Measurements from ENCODE around the gene MFN1. TPM values are rescaled to one million over a fixed set of nuclear protein-coding genes. Genes with fewer than 3 reads are reported as not detected.
A peak's percentile ranks its signal among the peaks of the same experiment; 100 is the strongest.

The MFN1 gene
- total RNA-seq, 2 experiments from 2014 or later = 24.4 to 30.4 TPM

DNA sequence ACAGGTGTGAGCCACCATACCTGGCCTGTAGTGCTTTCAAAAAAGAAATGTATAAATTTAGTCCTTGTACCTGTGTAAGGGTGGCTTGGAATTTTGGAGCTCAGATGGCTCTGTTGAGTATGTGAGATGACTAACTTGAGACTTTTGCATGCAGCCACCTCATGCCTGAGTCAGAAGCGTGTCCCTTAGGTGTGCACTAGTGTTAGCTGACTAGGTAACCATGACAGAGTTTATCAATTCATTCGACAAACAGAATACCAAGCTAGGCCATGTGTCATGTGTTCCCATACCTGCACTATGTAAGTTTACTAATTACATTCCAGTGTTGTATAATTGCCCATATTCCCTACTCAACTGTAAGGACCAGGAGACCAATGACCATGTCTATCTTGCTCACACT, 28.6 kb upstream of the MFN1 start:
- ATAC-seq = no peak
- no peaks in the 10 kb centered on the region for H3K36me3 Mint-ChIP-seq (ENCODE audit: low read depth)
- no peak overlapping the region for H3K27ac Mint-ChIP-seq
- ChIA-PET POLR2A (no interaction called here), CTCF (interaction anchor here (0.6 to 1.7 kb wide), 6 partner anchors 24 to 303 kb away, joined by 3 to 5 read pairs (median 3); no protein-coding TSS in a partner anchor)
- H3K4me3 Mint-ChIP-seq = no peak overlapping the region
- no peaks in the 10 kb centered on the region for H3K27me3 Mint-ChIP-seq
- intact Hi-C loops (cut with DNase I, micrococcal nuclease) = loop anchor here in 1 of 2 experiments (5.0 kb wide), 1 partner anchor 57 kb away; no protein-coding TSS in a partner anchor
- H3K4me1 Mint-ChIP-seq = peaks cover 12% of the 10 kb centered on the region
- peak; percentile 35 for DNase-seq
- H3K9me3 Mint-ChIP-seq (ENCODE audit: low read depth) = no peaks in the 10 kb centered on the region

DNA sequence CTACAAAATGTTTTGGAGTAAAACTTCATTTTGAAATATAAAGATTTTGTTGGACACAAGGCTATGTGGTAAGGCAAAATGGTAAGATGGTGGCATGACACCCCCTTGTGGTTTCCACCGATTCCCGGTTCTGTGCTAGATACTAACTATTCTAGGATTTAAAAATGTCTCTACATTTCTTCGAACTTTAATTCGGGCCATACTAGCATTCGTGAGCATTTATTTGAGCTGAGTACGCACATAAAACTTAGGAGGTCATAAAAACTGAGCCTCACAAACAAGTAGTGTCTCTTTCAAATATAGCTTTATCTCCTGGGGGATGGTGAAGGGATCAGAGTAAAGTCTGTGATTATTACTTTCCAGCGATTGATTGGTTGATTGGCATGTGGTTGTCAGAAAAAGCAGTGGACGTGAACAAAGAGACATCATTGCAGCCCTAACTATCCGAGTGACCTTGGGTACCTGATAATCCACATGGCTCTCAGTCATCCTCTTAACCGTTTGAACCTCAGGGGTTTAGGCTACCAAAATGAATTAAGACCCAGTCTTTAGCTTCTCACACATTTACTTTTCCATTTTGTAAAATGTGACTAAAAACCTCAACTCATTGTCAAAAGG, 25.7 kb upstream of the MFN1 start:
- peak overlapping the region; percentile 66 for H3K27ac Mint-ChIP-seq
- POLR2A ChIA-PET = interaction anchor here (0.6 kb wide), 1 partner anchor 25 kb away, joined by 5 read pairs; no protein-coding TSS in a partner anchor

DNA sequence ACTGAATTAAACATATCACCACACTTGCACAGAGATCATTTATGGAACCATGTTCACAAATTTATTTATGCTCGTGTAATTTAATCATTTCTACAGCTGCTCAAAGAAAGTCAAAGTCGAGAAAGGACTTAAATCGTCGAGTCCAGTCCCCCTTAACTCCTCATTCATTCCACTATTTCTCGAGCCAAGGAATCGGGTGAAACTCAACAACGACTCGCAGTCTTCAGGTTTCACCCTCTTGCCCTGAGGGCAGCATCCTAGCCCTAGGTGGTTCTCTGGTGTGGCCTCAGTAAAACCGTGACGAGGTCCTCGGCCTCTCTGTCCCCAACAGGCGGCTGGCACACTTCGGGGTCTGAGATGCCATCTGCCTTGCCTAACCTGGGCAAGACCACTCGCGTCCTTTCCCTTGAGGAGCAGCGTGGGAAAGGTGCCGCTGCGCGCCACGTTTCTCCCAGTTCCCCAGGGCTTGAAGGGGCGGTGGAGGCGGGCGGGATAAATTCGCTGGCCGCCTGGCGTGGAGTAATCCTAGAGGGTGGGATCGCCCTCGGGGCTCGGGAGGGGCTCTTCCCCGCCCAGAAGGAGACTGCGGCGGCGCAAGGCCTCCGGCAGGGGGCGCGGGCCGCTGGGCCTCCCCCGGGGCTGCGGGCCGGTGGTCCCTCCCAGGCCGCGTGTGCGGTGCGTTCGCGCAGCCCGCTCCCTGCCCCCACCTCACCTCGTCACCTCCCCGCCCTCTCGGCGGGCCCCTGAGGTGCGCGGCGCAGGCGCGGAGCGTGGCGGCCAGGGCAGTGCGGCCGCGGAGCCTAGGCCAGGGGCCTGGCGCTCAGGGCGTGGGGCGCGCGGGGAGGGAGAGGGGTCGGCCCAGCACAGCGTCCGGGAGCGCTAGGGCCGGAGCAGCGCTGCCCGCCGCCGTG, 25.0 kb upstream of the MFN1 start, which contains the start of gene ZNF639:
Gene ZNF639, plus strand, starts transcription at position 746 of the 911 bp plus-strand sequence. CDS start 5,263 bp downstream, outside the sequence.
- Mint-ChIP-seq H3K27ac (peak within 1 kb of the TSS; percentile 93), H3K4me3 (peak within 1 kb of the TSS; percentile 87), H3K4me1 (peaks cover 28% of the 10 kb centered on the region), H3K36me3 (ENCODE audit: low read depth) (peaks cover 16% of the 10 kb centered on the region), H3K9me3 (ENCODE audit: low read depth) (no peaks in the 10 kb centered on the region), H3K27me3 (no peaks in the 10 kb centered on the region)
- ChIA-PET CTCF (interaction anchor here (0.9 to 2.0 kb wide), 9 partner anchors 35 to 309 kb away, joined by 3 to 12 read pairs (median 5); partner anchors contain the start of gene PIK3CA), POLR2A (no interaction called here)
- peak; percentile 91 for DNase-seq
- intact Hi-C loops (cut with DNase I, micrococcal nuclease) = loop anchor here (1.0 to 2.0 kb wide), 9 partner anchors 25 to 307 kb away; partner anchors contain the start of genes MFN1 (in 2 of the 2), ZMAT3 (in 2 of the 2), ACTL6A (in 1 of the 2) and PIK3CA (in 1 of the 2)
- ATAC-seq = peak; percentile 78

More for the DNA sequence above, 25.7 kb upstream of the MFN1 start:
- Mint-ChIP-seq H3K4me3 (peak overlapping the region; percentile 87), H3K36me3 (ENCODE audit: low read depth) (peaks cover 14% of the 10 kb centered on the region), H3K9me3 (ENCODE audit: low read depth) (no peaks in the 10 kb centered on the region), H3K27me3 (no peaks in the 10 kb centered on the region), H3K4me1 (peaks cover 26% of the 10 kb centered on the region)
- DNase-seq (peak; percentile 45), ATAC-seq (no peak)
- intact Hi-C loops (cut with DNase I, micrococcal nuclease) = loop anchor here (1.0 to 2.0 kb wide), 6 partner anchors 59 to 306 kb away; partner anchors contain the start of genes ZMAT3 (in 2 of the 2) and PIK3CA (in 1 of the 2)
- CTCF ChIA-PET = interaction anchor here (0.7 to 2.0 kb wide), 14 partner anchors 11 to 308 kb away, joined by 3 to 12 read pairs (median 3); partner anchors contain the start of genes PIK3CA and ZMAT3

DNA sequence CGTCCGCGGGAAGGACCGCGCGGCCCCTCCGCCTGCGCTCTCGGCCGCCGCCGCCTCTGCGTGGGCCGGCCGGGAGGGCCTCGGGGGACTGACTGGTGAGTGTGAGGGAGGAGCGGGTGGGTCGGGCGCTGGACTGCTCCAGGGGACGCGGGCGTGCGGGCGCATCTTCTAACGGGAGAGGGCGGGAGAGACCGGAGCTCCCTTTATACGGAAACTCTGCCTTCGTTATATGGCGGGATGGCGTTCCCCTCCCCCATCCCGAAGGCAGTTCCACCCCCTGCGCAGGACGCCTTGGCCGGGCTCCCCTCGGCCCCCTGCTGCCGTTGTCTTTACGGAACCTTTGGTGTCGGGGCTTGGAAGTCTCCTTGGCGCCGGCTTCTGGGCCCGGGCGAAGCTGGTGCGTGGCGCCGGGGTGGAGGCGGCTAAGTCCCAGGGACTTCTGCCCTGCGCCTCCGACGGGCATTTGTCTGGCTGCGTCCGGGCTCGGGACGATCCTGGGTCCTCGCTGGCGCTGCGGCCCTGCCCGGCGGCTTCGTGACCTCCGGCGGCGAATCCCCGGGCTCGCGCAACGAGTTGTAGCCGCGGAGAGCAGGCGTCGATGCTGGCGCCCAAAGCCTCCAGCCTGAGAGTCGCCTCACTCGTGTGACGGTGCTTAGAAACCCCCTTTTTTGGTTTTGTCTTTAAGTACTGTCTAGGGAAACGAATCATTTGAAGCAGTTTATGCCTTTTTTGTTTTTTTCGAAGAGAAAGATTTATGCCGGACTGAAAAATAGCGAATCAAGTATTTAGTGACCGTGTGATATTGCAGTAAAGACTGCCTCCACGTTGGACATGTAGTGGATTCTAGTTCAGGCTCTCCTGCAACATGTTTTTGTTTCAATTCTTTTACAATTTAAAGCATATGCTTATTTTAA, 24.1 kb upstream of the MFN1 start:
- Mint-ChIP-seq H3K27ac (peak overlapping the region; percentile 93), H3K27me3 (no peaks in the 10 kb centered on the region), H3K4me3 (peak overlapping the region; percentile 87), H3K4me1 (peaks cover 30% of the 10 kb centered on the region), H3K9me3 (ENCODE audit: low read depth) (no peaks in the 10 kb centered on the region), H3K36me3 (ENCODE audit: low read depth) (peaks cover 18% of the 10 kb centered on the region)
- POLR2A ChIA-PET = interaction anchor here (0.6 to 1.4 kb wide), 3 partner anchors 62 to 239 kb away, joined by 3 to 6 read pairs (median 3); partner anchors contain the start of gene ACTL6A
- intact Hi-C loops (cut with DNase I, micrococcal nuclease) = loop anchor here (1.0 to 2.0 kb wide), 7 partner anchors 24 to 253 kb away; partner anchors contain the start of genes MFN1 (in 2 of the 2), ACTL6A (in 1 of the 2), PIK3CA (in 1 of the 2) and ZMAT3 (in 1 of the 2)
- CTCF ChIA-PET = interaction anchor here (1.1 to 1.9 kb wide), 2 partner anchors 239 to 308 kb away, joined by 5 to 7 read pairs; partner anchors contain the start of gene ACTL6A
- DNase-seq = peak; percentile 74
- ATAC-seq = peak; percentile 53

DNA sequence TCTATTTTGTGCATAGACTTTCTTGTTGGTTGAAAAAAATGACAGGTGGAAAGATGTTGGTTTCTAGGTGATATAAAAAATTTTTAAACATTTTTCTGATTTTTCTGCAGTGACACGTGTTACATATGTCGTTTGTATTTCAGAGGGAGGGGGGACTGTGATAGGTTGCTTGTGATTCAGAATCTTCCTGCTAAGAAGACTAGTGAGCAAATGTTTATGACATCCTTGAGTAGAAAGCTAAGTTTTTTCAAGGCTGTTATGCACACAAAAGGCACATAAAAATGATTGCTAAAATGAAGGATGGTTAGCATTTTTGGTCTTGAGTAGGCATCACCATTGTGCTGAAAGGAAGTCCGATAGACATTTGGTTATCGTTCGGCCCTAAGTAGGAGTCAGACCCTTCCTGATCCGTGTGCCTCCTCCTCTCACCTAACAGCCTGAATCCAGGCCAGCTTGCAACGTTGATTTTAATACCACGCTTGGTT, 23.2 kb upstream of the MFN1 start:
- peak overlapping the region; percentile 93 for H3K27ac Mint-ChIP-seq
- no peaks in the 10 kb centered on the region for H3K9me3 Mint-ChIP-seq (ENCODE audit: low read depth)
- peaks cover 30% of the 10 kb centered on the region for H3K4me1 Mint-ChIP-seq
- ChIA-PET POLR2A (interaction anchor here (0.6 to 1.4 kb wide), 2 partner anchors 175 to 238 kb away, joined by 3 to 6 read pairs; partner anchors contain the start of gene ACTL6A), CTCF (interaction anchor here (1.0 to 1.9 kb wide), 4 partner anchors 9 to 309 kb away, joined by 3 to 7 read pairs (median 4); partner anchors contain the start of gene ACTL6A)
- H3K27me3 Mint-ChIP-seq = no peaks in the 10 kb centered on the region
- DNase-seq (no peak), ATAC-seq (peak; percentile 27)
- H3K4me3 Mint-ChIP-seq = peak overlapping the region; percentile 87
- H3K36me3 Mint-ChIP-seq (ENCODE audit: low read depth) = peaks cover 18% of the 10 kb centered on the region
- intact Hi-C loops (cut with DNase I, micrococcal nuclease) = loop anchor here in 1 of 2 experiments (1.0 kb wide), 1 partner anchor 239 kb away; no protein-coding TSS in a partner anchor

DNA sequence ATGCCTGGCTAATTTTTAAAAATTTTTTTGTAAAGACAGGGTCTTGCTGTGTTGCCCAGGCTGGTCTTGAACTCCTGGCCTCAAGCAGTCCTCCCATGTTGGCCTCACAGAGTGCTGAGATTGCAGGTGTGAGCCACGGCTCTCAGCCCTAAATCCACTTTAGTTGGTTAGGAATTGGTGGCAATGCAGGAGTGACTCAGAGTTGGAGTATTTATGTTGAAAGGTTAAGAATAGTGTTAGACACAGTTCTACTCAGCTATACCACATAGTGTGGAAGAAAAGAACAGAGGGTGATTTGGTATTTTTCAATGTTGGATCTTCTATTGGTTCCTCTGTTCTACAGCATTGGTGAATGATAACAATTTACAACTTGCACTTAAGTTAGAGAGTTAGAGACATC, 17.1 kb upstream of the MFN1 start:
- H3K27ac Mint-ChIP-seq = peak overlapping the region; percentile 37
- DNase-seq = no peak
- no peaks in the 10 kb centered on the region for H3K27me3 Mint-ChIP-seq
- H3K4me1 Mint-ChIP-seq = peaks cover 10% of the 10 kb centered on the region
- ChIA-PET POLR2A (no interaction called here), CTCF (interaction anchor here (1.1 kb wide), 1 partner anchor 8 kb away, joined by 3 read pairs; no protein-coding TSS in a partner anchor)
- H3K9me3 Mint-ChIP-seq (ENCODE audit: low read depth) = no peaks in the 10 kb centered on the region
- no peak for ATAC-seq
- H3K36me3 Mint-ChIP-seq (ENCODE audit: low read depth) = peaks cover 42% of the 10 kb centered on the region
- intact Hi-C loops (cut with DNase I, micrococcal nuclease) = no loop called here
- H3K4me3 Mint-ChIP-seq = no peak overlapping the region

DNA sequence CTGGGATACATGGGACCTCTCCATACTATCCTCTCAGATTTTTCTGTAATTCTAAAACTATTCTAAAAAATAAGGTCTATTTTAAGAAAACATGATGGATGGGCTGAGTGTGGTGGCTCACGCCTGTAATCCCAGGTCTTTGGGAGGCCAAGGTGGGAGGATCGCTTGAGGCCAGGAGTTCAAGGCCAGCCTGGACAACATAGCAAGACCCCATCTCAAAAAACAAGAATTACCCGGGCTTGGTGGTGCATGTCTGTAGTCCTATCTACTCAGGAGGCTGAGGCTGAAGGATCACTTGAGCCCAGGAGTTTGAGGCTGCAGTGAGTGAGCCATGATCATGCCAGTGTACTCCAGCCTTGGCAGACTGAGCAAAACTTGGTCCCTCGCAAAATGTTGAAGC, 15.3 kb upstream of the MFN1 start:
- no peak for ATAC-seq
- no peaks in the 10 kb centered on the region for H3K27me3 Mint-ChIP-seq
- intact Hi-C loops (cut with DNase I, micrococcal nuclease) = no loop called here
- ChIA-PET CTCF (no interaction called here), POLR2A (no interaction called here)
- DNase-seq = no peak
- H3K4me3 Mint-ChIP-seq = no peak overlapping the region
- peaks cover 9% of the 10 kb centered on the region for H3K4me1 Mint-ChIP-seq
- H3K9me3 Mint-ChIP-seq (ENCODE audit: low read depth) = no peaks in the 10 kb centered on the region
- H3K27ac Mint-ChIP-seq = no peak overlapping the region
- peaks cover 53% of the 10 kb centered on the region for H3K36me3 Mint-ChIP-seq (ENCODE audit: low read depth)

DNA sequence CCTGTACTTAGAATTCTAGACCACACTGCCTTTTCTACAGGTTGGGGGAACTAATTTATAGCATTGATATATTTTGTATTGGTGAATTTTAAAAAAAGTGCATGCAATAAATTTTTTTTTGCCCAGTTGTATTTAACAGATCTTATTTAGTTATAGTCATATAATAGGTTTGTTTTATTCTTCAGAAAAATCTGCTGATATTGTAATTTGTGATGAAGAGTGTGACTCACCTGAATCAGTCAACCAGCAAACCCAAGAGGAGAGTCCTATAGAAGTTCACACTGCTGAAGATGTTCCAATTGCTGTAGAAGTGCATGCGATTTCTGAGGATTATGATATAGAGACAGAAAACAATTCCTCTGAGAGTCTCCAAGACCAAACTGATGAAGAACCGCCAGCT, 14.4 kb upstream of the MFN1 start:
- no peaks in the 10 kb centered on the region for H3K9me3 Mint-ChIP-seq (ENCODE audit: low read depth)
- ATAC-seq (no peak), DNase-seq (no peak)
- no peak overlapping the region for H3K4me3 Mint-ChIP-seq
- intact Hi-C loops (cut with DNase I, micrococcal nuclease) = no loop called here
- H3K36me3 Mint-ChIP-seq (ENCODE audit: low read depth) = peaks cover 55% of the 10 kb centered on the region
- peaks cover 5% of the 10 kb centered on the region for H3K4me1 Mint-ChIP-seq
- ChIA-PET CTCF (no interaction called here), POLR2A (no interaction called here)
- H3K27me3 Mint-ChIP-seq = no peaks in the 10 kb centered on the region
- H3K27ac Mint-ChIP-seq = no peak overlapping the region

DNA sequence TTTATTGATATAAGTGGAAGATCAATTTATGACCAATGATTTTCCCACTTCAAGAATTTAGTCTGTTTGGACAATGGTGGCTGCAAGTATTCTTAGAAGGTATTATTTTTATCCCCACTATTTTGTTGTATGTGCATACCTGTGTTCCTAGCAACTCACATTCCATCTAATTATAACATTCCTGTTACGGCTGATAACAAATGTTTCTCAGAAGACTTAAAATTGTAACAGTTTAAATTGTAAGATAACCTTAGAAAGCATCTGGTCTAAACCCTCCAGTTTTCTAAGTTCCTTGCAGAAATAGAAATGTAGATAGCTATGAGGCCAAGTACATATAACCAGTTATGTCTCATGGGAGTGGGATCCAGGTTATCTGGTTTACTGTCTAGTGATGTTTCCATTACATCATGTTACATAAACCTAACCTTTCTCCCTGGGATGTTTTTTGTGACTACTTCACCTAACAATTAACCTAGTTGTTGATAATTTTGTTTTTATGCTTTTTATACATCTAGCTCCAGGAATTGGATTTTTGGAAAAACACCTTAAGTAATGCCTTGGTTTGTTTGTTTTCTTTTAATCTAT, 11.1 kb upstream of the MFN1 start:
- intact Hi-C loops (cut with DNase I, micrococcal nuclease) = no loop called here
- Mint-ChIP-seq H3K4me3 (no peak overlapping the region), H3K27me3 (no peaks in the 10 kb centered on the region), H3K27ac (no peak overlapping the region), H3K9me3 (ENCODE audit: low read depth) (no peaks in the 10 kb centered on the region), H3K4me1 (peaks cover 5% of the 10 kb centered on the region), H3K36me3 (ENCODE audit: low read depth) (peaks cover 44% of the 10 kb centered on the region)
- ChIA-PET CTCF (interaction anchor here (0.7 kb wide), 1 partner anchor 1580 kb away, joined by 7 read pairs; no protein-coding TSS in a partner anchor), POLR2A (no interaction called here)
- ATAC-seq (no peak), DNase-seq (no peak)

Data from activated CD4-positive, alpha-beta T cell treated with anti-CD3 and anti-CD28 coated beads for 36 hours (primary cell).